HEK293 (cell line): ENCODE data around the gene ING1.

Source experiments
- HOXA7 ChIP-seq: sonication (generic); formaldehyde crosslinking; IDR thresholded peaks from 2 replicates; pipeline ENCODE4 v1.8.1; 2022; ENCODE audit warnings: missing genetic modification reagents, borderline replicate concordance
- KLF1 ChIP-seq: fragments of 450-650 bp; formaldehyde crosslinking; IDR thresholded peaks from 2 replicates; pipeline ENCODE4 v1.5.1; 2016; ENCODE audit warnings: missing biosample characterization, missing genetic modification characterization
- KLF10 ChIP-seq: fragments of 450-650 bp; IDR thresholded peaks from 2 replicates; pipeline ENCODE4 v1.5.1; 2018; ENCODE audit warnings: missing biosample characterization, mild to moderate bottlenecking, missing genetic modification characterization
- KLF8 ChIP-seq: fragments of 450-650 bp; formaldehyde crosslinking; IDR thresholded peaks from 2 replicates; pipeline ENCODE4 v1.5.1; 2016; ENCODE audit warnings: missing biosample characterization, missing genetic modification characterization
- KLF9 ChIP-seq: fragments of 450-650 bp; formaldehyde crosslinking; IDR thresholded peaks from 2 replicates; pipeline ENCODE4 v1.5.1; 2016; ENCODE audit warnings: missing biosample characterization, missing genetic modification characterization, low read depth
- MYNN ChIP-seq: fragments of 450-650 bp; formaldehyde crosslinking; IDR thresholded peaks from 2 replicates; pipeline ENCODE4 v1.5.1; 2016; ENCODE audit warnings: missing biosample characterization, missing genetic modification characterization, borderline replicate concordance
- OVOL3 ChIP-seq: fragments of 450-650 bp; formaldehyde crosslinking; IDR thresholded peaks from 2 replicates; pipeline ENCODE4 v1.5.1; 2016; ENCODE audit warnings: missing biosample characterization, missing genetic modification characterization
- SP7 ChIP-seq: fragments of 450-650 bp; formaldehyde crosslinking; IDR thresholded peaks from 2 replicates; pipeline ENCODE4 v1.5.1; 2016; ENCODE audit warnings: missing biosample characterization, missing genetic modification characterization
- ZFHX2 ChIP-seq: fragments of 450-650 bp; formaldehyde crosslinking; conservative IDR thresholded peaks from 2 replicates; pipeline ENCODE4 v1.5.1; 2016; ENCODE audit warnings: missing biosample characterization, missing genetic modification characterization
- ZFP69B ChIP-seq: fragments of 450-650 bp; formaldehyde crosslinking; IDR thresholded peaks from 2 replicates; pipeline ENCODE4 v1.5.1; 2016; ENCODE audit warnings: missing biosample characterization, missing genetic modification characterization
- ZIC2 ChIP-seq: fragments of 450-650 bp; formaldehyde crosslinking; IDR thresholded peaks from 2 replicates; pipeline ENCODE4 v1.5.1; 2016; ENCODE audit warnings: missing biosample characterization, missing genetic modification characterization
- ZNF114 ChIP-seq: fragments of 450-650 bp; formaldehyde crosslinking; IDR thresholded peaks from 2 replicates; pipeline ENCODE4 v1.5.0; 2017; ENCODE audit warnings: missing biosample characterization, missing genetic modification characterization
- ZNF132 ChIP-seq: fragments of 450-650 bp; formaldehyde crosslinking; IDR thresholded peaks from 2 replicates; pipeline ENCODE4 v1.5.1; 2017; ENCODE audit warnings: missing biosample characterization, missing genetic modification characterization, borderline replicate concordance
- ZNF140 ChIP-seq: fragments of 450-650 bp; formaldehyde crosslinking; IDR thresholded peaks from 2 replicates; pipeline ENCODE4 v1.5.1; 2016; ENCODE audit warnings: missing biosample characterization, missing genetic modification characterization
- ZNF169 ChIP-seq: fragments of 450-650 bp; formaldehyde crosslinking; IDR thresholded peaks from 2 replicates; pipeline ENCODE4 v1.5.1; 2016; ENCODE audit warnings: missing biosample characterization, missing genetic modification characterization
- ZNF302 ChIP-seq: fragments of 450-650 bp; formaldehyde crosslinking; IDR thresholded peaks from 2 replicates; pipeline ENCODE4 v1.5.1; 2016; ENCODE audit warnings: missing biosample characterization, missing genetic modification characterization, low read depth
- ZNF391 ChIP-seq: fragments of 450-650 bp; formaldehyde crosslinking; IDR thresholded peaks from 2 replicates; pipeline ENCODE4 v1.5.1; 2016; ENCODE audit warnings: low read depth, missing biosample characterization, missing genetic modification characterization, borderline replicate concordance
- ZNF416 ChIP-seq: fragments of 450-650 bp; formaldehyde crosslinking; IDR thresholded peaks from 2 replicates; pipeline ENCODE4 v1.5.1; 2016; ENCODE audit warnings: missing biosample characterization, missing genetic modification characterization
- ZNF600 ChIP-seq: fragments of 450-650 bp; formaldehyde crosslinking; IDR thresholded peaks from 2 replicates; pipeline ENCODE4 v1.5.1; 2016; ENCODE audit warnings: missing biosample characterization, missing genetic modification characterization
- ZNF621 ChIP-seq: fragments of 450-650 bp; formaldehyde crosslinking; IDR thresholded peaks from 2 replicates; pipeline ENCODE4 v1.5.1; 2017; ENCODE audit warnings: missing biosample characterization, missing genetic modification characterization
- ZNF660 ChIP-seq: fragments of 450-650 bp; IDR thresholded peaks from 2 replicates; pipeline ENCODE4 v1.5.1; 2018; ENCODE audit warnings: missing biosample characterization, mild to moderate bottlenecking, missing genetic modification characterization
- ZNF707 ChIP-seq: fragments of 450-650 bp; formaldehyde crosslinking; IDR thresholded peaks from 2 replicates; pipeline ENCODE4 v1.5.1; 2016; ENCODE audit warnings: missing biosample characterization, missing genetic modification characterization
- ZNF837 ChIP-seq: fragments of 450-650 bp; formaldehyde crosslinking; IDR thresholded peaks from 2 replicates; pipeline ENCODE4 v1.5.1; 2016; ENCODE audit warnings: missing biosample characterization, missing genetic modification characterization
- ZSCAN23 ChIP-seq: fragments of 450-650 bp; formaldehyde crosslinking; IDR thresholded peaks from 2 replicates; pipeline ENCODE4 v1.5.1; 2016; ENCODE audit warnings: missing biosample characterization, missing genetic modification characterization
- TF ChIP-seq, protein P1 (sequence below): fragments of 450-650 bp; formaldehyde crosslinking; IDR thresholded peaks from 2 replicates; pipeline ENCODE4 v1.5.1; 2017; ENCODE audit warnings: missing biosample characterization, missing genetic modification characterization
- TF ChIP-seq, protein P2 (sequence below): fragments of 450-650 bp; formaldehyde crosslinking; IDR thresholded peaks from 2 replicates; pipeline ENCODE4 v1.5.1; 2016; ENCODE audit warnings: missing biosample characterization, missing genetic modification characterization
- TF ChIP-seq, protein P3 (sequence below): fragments of 450-650 bp; formaldehyde crosslinking; IDR thresholded peaks from 2 replicates; pipeline ENCODE4 v1.5.1; 2016; ENCODE audit warnings: missing biosample characterization, missing genetic modification characterization
- TF ChIP-seq, protein P4 (sequence below): fragments of 450-650 bp; IDR thresholded peaks from 2 replicates; pipeline ENCODE4 v1.5.1; 2018; ENCODE audit warnings: missing biosample characterization, mild to moderate bottlenecking, missing genetic modification characterization
- TF ChIP-seq, protein P5 (sequence below): fragments of 450-650 bp; formaldehyde crosslinking; IDR thresholded peaks from 2 replicates; pipeline ENCODE4 v1.5.1; 2016; ENCODE audit warnings: missing biosample characterization, missing genetic modification characterization
- TF ChIP-seq, protein P6 (sequence below): fragments of 450-650 bp; formaldehyde crosslinking; IDR thresholded peaks from 2 replicates; pipeline ENCODE4 v1.5.1; 2016; ENCODE audit warnings: missing biosample characterization, missing genetic modification characterization

ING1 gene

DNA sequence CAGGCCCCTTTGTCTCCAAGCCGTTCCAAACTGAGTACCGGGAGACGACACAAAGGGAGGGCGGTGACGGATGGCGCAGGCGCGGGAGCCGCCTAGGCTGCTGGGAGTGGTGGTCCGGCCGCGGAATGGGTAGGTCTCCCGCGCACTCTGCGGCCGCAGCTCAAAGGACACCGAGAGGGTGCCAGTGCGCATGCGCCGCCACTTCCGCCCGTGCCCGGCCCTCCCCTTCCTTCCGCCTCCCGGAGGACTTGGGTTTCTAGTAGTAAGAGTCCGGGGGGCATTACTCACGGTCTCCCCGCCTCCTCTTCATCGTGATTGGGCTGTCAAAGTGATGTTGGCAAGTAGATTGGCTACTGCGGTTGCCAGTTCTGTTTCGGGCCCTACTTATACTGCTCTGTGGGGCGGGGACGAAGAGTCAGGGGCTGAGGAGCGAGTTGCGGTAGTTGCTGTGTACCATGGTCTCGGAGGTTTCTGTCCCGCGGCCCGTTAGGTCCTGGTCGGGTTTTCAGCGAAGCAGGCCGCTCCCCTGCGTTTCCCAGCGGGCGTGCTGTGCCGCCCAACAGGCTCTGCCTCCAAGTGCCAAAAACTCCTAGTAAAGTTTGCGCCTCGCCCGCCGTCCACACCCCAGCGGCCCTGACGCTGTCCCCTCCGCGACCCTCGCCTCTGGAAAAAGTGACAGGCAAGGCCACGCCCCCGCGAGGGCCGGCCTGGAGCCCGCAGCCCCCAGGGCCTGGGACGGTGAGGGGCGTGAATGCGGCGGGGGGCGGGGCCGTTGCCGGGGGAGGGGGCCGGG lies 455 bp upstream of the ING1 start (continued):
- TF ChIP-seq ZNF132 (tag by site-specific recombination) (no peak), ZNF621 (tag by site-specific recombination) (no peak), ZNF600 (tag by site-specific recombination) (peak; percentile 70), ZFP69B (tag by site-specific recombination) (peak; percentile 74), HOXA7 (CRISPR knock-in tag) (no peak), KLF9 (tag by site-specific recombination) (peak; percentile 97), ZNF660 (tag by site-specific recombination) (peak; percentile 72; the same call in 1 of the 2 replicates), ZNF114 (tag by site-specific recombination) (no peak), ZNF169 (tag by site-specific recombination) (no peak), SP7 (tag by site-specific recombination) (peak; percentile 74), ZIC2 (tag by site-specific recombination) (peak; percentile 71; the same call in 1 of the 2 replicates), ZNF391 (tag by site-specific recombination) (0 out of 2 replicates have a peak, but pooled peaks have one; percentile 89), KLF8 (peak; percentile 77), ZSCAN23 (tag by site-specific recombination) (0 out of 2 replicates have a peak, but pooled peaks have one; percentile 30), ZNF140 (tag by site-specific recombination) (no peak), OVOL3 (tag by site-specific recombination) (0 out of 2 replicates have a peak, but pooled peaks have one; percentile 69), ZNF416 (tag by site-specific recombination) (no peak), ZNF837 (tag by site-specific recombination) (no peak), ZNF302 (no peak), ZFHX2 (tag by site-specific recombination) (peak; percentile 34; the same call in 1 of the 2 replicates), KLF10 (tag by site-specific recombination) (peak; percentile 98), KLF1 (tag by site-specific recombination) (peak; percentile 75), ZNF707 (tag by site-specific recombination) (peak; percentile 37; the same call in 1 of the 2 replicates), MYNN (tag by site-specific recombination) (0 out of 2 replicates have a peak, but pooled peaks have one; percentile 37)
- TF ChIP-seq, protein P1, sequence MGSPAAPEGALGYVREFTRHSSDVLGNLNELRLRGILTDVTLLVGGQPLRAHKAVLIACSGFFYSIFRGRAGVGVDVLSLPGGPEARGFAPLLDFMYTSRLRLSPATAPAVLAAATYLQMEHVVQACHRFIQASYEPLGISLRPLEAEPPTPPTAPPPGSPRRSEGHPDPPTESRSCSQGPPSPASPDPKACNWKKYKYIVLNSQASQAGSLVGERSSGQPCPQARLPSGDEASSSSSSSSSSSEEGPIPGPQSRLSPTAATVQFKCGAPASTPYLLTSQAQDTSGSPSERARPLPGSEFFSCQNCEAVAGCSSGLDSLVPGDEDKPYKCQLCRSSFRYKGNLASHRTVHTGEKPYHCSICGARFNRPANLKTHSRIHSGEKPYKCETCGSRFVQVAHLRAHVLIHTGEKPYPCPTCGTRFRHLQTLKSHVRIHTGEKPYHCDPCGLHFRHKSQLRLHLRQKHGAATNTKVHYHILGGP (tag by site-specific recombination): no peak
- TF ChIP-seq, protein P2, sequence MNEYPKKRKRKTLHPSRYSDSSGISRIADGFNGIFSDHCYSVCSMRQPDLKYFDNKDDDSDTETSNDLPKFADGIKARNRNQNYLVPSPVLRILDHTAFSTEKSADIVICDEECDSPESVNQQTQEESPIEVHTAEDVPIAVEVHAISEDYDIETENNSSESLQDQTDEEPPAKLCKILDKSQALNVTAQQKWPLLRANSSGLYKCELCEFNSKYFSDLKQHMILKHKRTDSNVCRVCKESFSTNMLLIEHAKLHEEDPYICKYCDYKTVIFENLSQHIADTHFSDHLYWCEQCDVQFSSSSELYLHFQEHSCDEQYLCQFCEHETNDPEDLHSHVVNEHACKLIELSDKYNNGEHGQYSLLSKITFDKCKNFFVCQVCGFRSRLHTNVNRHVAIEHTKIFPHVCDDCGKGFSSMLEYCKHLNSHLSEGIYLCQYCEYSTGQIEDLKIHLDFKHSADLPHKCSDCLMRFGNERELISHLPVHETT: peak; percentile 71; the same call in 1 of the 2 replicates
- TF ChIP-seq, protein P3, sequence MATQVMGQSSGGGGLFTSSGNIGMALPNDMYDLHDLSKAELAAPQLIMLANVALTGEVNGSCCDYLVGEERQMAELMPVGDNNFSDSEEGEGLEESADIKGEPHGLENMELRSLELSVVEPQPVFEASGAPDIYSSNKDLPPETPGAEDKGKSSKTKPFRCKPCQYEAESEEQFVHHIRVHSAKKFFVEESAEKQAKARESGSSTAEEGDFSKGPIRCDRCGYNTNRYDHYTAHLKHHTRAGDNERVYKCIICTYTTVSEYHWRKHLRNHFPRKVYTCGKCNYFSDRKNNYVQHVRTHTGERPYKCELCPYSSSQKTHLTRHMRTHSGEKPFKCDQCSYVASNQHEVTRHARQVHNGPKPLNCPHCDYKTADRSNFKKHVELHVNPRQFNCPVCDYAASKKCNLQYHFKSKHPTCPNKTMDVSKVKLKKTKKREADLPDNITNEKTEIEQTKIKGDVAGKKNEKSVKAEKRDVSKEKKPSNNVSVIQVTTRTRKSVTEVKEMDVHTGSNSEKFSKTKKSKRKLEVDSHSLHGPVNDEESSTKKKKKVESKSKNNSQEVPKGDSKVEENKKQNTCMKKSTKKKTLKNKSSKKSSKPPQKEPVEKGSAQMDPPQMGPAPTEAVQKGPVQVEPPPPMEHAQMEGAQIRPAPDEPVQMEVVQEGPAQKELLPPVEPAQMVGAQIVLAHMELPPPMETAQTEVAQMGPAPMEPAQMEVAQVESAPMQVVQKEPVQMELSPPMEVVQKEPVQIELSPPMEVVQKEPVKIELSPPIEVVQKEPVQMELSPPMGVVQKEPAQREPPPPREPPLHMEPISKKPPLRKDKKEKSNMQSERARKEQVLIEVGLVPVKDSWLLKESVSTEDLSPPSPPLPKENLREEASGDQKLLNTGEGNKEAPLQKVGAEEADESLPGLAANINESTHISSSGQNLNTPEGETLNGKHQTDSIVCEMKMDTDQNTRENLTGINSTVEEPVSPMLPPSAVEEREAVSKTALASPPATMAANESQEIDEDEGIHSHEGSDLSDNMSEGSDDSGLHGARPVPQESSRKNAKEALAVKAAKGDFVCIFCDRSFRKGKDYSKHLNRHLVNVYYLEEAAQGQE (tag by site-specific recombination): peak; percentile 55; the same call in 1 of the 2 replicates
- TF ChIP-seq, protein P4, sequence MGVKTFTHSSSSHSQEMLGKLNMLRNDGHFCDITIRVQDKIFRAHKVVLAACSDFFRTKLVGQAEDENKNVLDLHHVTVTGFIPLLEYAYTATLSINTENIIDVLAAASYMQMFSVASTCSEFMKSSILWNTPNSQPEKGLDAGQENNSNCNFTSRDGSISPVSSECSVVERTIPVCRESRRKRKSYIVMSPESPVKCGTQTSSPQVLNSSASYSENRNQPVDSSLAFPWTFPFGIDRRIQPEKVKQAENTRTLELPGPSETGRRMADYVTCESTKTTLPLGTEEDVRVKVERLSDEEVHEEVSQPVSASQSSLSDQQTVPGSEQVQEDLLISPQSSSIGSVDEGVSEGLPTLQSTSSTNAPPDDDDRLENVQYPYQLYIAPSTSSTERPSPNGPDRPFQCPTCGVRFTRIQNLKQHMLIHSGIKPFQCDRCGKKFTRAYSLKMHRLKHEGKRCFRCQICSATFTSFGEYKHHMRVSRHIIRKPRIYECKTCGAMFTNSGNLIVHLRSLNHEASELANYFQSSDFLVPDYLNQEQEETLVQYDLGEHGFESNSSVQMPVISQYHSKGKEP: peak; percentile 28; the same call in 1 of the 2 replicates
- TF ChIP-seq, protein P5, sequence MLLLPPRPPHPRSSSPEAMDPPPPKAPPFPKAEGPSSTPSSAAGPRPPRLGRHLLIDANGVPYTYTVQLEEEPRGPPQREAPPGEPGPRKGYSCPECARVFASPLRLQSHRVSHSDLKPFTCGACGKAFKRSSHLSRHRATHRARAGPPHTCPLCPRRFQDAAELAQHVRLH (tag by site-specific recombination): peak; percentile 46; the same call in 1 of the 2 replicates
- TF ChIP-seq, protein P6, sequence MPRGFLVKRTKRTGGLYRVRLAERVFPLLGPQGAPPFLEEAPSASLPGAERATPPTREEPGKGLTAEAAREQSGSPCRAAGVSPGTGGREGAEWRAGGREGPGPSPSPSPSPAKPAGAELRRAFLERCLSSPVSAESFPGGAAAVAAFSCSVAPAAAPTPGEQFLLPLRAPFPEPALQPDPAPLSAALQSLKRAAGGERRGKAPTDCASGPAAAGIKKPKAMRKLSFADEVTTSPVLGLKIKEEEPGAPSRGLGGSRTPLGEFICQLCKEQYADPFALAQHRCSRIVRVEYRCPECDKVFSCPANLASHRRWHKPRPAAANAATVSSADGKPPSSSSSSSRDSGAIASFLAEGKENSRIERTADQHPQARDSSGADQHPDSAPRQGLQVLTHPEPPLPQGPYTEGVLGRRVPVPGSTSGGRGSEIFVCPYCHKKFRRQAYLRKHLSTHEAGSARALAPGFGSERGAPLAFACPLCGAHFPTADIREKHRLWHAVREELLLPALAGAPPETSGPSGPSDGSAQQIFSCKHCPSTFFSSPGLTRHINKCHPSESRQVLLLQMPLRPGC: 0 out of 2 replicates have a peak, but pooled peaks have one; percentile 25
